Fibroblast of peridontal ligament (primary cell): ENCODE data around the gene LAMA5.

ENCODE experiments used
- DNase-seq: peaks from one replicate; pipeline ENCODE4 v3.0.0-alpha.2; 2010; ENCODE audit errors: extremely low read depth

Gene LAMA5

DNA sequence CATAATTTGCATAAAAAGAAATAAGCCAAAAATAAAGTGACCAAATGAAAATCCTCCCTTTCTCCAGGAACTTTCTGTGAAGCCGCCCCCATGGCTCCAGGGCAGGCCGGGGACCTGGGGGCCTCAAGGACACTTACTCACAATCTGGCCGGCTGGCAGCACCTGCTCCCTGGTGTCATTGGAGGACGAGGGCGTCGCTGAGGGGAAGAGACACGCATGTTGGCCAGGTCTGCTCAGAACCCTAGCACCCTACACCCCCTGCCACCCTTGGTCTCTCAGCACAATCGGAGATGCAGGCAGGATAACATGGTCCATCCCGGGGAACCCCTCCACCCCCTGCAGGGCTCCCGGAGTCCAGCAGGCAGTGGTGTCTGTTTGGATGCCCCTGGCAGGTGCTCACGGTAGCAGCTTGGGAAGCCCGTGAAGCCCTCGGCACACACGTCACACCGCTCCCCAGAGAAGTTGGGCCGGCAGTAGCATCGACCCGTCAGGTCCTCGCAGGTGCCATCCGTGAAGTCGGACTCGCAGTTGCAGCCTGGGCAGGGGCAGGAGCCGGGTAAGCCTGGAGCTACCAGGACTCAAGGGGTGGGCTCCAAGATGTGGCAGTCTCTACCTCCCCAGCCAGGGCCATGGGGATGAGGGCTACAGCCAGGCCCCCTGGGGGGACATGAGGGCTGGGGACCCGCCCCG lies 21.3 kb downstream of the LAMA5 start:
- no peak for DNase-seq

DNA sequence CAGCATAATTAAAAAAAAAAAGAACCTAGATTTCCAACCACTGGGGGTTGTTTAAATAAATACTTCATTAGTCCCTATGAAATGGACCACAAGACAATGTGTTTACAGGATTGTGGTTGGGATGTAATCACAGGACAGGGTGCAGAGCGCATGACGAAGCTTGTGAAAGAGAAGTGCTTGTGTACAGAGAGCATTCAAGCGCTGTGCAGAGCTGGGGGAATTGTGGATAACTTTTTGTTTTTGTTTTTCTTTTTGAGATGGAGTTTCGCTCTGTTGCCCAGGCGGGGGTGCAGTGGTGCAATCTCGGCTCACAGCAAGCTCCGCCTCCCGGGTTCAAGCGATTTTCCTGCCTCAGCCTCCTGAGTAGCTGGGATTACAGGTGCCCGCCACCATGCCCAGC lies 22.3 kb downstream of the LAMA5 start:
- peak; percentile 91 for DNase-seq

DNA sequence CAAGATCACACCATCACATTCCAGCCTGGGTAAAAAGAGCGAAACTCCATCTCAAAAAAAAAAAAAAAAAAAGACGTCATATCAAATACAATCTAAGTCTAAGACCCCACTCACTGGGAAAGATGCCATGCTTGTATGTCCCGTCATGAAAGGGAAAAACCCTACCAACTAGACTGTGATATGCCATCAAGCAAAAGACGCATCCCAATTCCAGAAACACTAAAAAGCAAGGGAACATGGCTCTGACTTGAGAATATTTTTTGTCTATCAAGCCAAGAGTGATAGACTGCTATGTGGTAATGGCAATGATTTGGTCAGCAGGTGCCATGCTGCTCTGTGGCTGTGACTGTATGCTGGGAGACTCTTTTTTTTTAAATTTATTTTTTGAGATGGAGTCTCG lies 23.0 kb downstream of the LAMA5 start:
- no peak for DNase-seq

DNA sequence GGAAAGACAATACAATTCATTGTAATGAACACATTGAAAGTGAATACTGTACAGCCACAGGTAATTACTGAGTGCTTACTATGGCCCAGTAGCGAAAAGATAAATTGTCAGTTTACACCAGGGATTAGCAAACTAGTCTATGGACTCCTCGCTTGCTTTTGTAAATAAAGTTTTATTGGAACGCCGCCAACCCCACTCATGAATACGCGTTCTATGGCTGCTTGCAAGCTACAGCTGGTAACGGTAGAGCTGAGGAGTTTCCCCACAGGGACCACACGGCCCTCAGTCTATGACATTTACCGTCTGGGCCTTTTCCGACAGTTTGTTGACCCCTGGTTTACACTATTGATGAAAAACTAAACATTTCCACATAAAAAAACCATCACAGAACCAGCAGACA lies 24.2 kb downstream of the LAMA5 start:
- DNase-seq: no peak

DNA sequence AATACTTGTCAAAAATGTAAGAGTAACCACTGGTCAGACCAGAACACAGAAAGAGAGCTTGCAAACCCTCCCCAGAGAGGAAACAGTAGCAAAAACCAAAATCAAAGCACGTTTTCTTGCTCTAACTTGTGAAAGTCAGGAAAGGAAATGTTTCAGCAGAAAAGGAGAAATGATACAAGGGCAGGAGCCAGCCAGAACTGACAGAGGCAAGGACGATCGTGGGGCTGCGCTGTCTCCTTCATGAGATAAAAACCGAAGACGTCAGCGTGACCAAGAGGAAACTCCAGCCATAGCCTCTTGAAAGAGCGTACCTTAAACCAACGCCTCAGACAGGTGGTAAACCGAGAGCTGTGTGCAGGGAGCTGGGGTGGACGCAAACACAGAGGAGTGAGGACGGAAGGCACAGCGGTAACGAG lies 27.5 kb downstream of the LAMA5 start:
- no peak for DNase-seq

DNA sequence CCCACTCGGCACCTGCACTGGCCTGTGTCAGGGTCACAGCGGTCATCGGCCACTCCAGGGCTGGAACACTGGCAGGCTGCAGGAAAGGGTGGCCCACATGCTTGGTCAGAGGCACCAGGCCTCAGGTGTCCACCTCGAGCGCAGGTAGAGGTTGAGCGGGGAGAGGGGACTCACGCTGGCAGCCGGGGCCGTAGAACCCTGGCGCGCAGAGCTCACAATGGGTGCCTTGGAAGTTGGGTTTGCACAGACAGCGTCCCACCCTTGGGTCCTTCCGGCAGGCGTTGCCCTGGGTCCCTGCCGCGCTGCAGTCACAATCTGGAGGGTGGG lies 28.9 kb downstream of the LAMA5 start:
- no peak for DNase-seq

DNA sequence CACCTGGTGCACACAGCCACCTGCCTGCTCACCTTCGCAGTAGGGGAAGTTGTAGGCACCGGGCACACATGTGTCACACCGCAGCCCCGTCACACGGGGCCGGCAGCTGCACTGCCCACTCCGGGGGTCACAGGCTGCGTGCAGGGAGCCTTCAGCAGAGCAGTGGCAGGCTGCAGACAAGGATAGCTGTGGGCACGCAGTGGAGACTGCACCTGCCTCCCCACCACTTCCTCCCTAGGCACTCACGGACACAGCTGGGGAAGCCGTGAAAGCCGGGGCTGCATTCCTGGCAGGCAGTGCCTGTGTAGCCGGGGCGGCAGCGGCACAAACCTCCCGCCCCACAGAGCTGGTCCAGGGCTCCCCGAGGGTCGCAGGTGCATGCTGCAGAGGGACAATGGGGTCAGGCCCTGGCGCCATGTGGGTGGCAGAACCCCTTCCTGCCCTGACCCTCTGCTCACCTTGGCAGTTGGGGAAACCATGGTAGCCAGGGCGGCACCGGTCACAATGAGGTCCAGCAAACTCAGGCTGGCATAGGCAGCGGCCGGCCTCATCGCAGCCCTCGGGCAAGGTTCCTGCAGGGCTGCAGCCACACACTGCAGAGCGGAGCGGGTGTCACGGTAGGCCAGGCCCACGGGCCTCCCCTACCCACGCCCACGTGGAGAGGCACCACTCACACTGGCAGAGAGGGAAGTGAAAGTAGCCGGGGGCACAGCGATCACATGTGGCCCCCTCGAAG lies 29.4 kb downstream of the LAMA5 start:
- DNase-seq: no peak

DNA sequence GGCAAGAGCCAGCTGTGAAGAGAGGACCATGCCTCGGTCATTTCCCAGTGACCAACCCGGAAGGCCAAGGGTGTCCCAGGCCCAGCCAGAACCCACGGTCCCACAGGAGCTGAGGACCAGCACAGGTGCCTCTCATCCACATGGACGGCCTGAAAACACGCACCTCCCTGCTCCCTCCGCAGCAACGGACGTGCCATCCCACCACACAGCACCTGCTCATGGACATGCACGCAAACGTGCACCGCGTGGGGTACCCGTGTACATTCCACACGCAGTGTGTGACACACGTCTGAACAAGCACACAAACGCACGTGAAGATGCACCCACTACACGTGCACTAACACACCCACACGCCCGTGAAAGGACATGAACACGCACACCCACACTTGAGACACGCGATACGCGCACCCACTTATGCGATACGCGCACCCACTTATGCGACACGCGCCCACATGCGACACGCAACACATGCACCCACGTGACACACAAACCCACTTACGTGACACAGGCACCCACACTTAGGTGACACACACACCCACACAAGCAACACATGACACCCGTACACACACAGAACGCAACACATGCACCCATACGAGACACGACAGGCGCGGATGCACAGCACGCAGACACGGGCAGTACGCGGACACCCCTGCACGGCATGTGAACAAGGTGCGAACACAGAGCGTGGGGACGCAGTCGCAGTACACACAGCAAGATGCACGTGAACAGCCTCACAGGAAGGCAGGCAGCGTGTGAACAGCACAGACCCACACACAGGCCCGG lies 30.1 kb downstream of the LAMA5 start:
- no peak for DNase-seq

DNA sequence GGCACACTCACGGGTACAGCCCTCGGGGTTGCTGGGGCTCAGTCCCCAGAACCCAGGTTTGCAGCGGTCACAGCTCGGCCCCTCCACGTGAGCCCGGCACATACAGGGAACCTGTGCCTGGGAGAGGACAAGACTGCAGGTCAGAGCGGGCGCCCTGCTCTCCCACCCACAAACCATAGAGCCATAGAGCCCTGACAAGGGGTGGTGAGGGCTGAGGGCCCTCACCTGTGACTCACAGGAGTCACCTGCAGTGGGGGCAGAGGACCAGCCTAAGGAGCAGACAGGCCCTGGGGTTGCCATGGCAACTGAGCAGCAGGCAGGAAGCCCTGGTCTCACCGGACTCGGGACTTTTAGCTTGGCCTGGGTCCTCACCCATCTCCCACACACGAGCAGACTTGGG lies 30.8 kb downstream of the LAMA5 start:
- no peak for DNase-seq

DNA sequence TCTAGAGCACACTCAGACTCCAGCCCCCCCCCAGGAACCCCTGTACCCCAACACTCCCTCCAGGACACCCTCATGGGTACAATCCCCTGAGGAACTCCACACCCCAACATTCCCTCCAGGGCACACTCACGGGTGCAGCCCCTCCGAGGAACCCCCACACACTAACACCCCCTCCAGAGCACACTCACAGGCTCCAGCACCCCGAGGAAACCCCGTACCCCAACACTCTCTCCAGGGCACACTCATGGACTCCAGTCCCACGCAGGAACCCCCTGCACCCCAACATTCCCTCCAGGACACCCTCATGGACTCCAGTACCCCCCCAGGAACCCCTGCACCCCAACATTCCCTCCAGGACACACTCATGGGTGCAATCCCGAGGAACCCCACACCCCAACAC lies 31.6 kb downstream of the LAMA5 start:
- DNase-seq: no peak

DNA sequence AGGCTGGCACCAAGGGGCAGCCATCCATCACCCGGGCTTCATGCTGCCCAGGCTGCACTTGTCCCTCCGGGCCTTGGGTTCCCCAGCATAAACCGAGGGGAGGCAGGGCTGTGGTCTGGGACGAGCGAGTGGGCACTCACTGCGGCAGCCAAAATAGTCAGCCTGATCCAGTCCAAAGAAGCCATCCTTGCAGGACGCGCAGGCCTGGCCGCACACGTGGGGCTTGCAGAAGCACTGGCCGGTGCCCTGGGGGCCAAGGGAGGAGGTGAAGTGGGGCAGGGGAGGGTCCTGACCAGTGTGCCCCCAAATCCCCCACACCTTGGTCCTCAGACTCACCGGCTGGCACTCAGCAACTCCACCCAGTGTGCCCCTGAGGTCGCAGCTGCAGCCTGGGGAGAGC lies 32.2 kb downstream of the LAMA5 start:
- no peak for DNase-seq

DNA sequence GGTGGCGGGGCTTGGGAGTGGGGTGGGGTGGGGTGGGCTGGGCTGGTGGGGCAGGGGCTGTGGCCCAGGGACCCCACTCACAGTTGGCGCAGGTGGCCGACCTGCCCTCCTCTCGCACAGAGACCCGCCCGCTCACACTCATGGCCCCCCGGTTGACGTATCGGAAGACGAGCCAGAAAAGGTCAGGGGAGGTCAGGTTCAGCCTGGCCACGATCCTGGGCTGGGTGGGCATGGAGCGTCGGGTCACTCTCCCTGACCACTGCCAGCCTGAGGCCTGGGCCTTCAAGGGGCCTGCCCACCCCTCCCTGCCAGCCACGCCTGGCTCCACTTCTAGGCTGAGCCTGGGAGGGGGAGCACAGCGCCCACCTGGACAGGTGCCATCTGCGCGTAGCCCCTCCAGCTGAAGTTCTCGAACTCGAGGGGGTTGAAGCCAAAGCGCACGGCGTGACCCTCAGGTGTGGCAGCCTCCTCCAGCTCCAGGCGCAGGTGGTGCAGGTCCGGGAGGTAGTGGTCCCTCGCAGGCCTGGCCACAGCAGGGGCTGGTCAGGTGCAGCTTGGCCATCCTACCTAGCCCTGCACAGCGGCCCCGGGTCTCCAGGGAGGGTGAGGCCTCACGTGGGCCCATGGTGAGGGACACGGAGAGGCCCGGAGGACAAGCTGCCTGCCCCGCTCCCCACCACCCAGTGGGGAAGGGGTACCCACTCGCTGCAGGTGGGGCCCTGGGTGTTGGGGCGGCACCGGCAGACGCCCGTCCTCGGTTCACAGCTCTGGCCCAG lies 33.1 kb downstream of the LAMA5 start:
- no peak for DNase-seq

DNA sequence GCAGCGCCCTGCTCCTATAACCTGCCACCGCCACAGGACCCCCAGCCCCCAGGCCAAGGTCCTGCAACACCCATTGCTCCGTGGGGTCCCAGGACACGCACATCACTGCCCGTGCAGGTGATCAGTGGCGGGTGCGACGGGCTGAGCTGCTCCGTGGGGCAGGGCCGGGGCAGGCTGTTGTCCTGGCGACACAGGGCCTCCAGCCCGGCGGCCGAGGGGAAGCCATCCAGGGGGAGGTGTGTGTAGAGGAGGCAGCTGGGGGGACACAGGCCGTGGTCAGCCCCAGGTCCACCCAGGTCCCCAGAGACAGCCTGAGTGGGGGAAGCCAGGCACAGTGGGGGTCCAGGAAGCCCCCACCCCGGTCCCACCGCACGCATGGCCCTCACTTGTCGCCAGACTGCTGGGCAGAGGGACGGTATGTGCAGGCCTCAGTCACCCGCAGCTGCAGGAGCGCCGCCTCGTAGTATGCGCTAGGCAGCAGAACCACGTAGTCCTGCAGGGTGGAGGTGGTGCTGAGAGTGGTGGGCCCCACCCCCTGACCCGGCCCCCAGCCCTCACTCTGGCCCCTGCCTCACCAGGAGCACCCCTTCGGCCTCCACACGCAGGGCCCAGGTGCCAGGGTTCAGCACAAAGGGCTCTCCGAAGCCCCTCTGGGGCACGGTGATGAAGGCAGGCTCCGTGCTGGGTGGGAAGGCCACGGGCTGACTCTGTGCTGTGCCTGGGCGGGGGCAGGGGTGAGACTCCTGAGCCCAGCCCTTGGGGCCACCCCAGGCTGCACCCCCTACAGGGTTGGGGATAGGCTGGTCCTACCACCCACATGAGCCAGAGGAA lies 33.9 kb downstream of the LAMA5 start:
- no peak for DNase-seq

DNA sequence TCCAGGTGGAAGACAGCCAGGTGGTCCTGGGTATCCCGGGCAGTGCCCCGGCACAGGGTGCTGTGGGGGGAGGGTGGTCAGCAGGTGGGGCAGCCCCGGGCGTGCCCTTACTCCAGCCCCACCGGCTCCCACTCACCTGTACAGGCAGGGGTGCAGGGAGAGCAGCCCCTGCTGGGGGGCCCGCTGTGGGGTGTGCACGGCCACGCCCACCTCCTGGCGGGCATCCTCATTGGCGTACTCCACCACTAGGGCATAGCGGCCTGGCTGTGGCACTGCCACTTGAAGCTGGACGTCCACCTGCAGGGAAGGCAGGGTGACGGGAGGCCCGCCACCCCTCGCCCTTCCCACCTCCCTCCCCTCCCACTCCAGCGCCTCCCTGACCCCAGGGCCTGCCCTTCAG lies 34.7 kb downstream of the LAMA5 start:
- DNase-seq: no peak

DNA sequence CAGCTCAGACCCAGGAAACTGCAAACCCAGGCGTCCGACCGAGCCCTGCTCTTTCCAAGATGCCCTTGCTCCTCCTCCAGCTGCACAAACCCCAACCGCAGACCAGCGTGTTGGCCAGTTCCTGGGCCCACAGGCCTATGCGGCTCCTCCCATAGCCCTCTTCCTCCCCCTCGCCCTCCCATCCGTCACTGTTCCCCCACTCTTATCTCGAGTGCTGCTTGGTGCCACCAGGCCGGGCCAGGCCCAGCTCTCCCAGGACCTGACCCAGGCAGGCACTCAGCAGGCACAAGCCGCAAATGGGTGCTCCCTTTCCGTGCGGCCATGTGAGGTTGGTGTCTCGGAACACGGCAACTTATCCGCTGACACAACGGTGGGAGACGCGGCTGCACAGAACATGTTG lies 35.8 kb downstream of the LAMA5 start:
- no peak for DNase-seq

DNA sequence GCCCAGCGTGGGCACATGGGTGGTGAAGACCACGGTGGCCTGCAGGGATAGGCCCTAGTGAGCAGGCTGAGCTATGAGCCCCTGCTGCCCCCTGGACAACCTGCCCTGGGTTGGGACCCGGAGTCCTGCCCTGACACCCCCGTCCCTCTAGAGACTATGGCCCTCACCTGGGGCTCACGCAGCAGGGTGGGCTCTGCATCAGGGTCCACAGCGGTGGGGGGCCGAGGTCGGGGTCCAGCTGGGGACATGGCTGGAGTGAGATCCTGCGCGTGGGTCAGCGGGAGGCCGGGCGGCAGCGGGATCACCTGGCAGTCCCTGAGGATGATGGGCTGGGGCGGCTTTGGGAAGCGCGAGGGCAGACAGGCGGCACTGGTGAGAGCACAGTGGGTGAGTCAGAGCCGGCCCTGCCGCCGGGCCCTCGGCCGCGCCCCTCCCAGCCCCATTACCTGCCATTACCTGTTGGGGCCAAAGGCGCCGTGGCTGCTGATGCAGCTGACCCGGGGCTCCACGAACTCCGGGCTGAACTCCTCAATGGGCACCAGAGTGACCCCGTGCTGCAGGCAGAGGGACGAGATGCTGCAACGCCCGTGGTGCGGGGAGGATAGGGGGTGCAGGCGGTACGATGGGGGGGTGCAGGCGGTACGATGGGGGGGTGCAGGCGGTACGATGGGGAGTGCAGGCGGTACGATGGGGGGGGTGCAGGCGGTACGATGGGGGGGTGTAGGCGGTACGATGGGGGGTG lies 36.4 kb downstream of the LAMA5 start:
- DNase-seq: no peak

DNA sequence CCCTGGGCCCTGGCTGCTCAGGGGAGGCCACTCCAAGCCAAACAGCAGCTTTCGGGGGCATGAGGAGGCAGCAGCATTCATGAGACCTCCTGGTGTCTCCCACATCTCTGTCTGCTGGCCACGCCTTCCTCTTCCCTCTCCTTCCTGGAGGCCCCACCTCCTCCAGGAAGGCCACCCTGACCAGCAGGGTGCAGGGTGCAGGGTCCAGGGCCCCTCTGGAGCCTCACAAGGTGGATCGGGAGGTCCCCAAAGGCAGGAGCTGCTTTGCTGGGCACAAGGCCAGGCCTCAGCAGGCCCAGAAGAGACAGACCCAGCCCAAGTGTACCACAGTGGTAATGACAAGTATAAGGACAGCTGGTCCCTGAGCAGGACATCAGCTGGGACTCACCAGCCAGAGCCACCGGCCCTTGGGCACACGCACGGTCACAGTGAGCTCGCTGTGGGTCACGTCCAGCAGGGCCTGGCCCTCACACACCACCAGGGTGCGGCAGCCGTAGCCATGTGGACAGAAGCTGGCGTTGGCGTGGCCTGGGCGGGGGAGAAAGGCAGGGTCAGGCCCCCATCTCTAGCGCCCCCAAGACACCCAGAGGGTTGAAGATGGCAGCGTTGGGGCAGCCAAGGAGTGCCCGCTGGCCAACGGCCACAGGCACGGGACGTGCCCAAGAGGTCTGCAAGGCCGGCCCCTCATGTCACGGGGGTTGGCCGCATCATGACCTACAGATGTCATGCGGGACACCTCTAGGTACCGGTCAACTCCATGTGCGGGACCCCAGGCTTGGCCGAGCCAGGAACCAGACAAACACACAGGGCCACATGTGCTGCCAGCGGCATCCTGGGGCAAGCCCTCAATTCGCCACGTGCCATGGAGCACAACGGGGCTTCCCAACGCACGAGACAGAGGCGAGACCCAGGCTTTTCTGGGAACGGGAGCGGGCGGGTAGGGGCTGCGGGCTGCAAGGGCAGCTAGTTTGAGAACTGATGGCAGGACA lies 37.4 kb downstream of the LAMA5 start:
- no peak for DNase-seq

DNA sequence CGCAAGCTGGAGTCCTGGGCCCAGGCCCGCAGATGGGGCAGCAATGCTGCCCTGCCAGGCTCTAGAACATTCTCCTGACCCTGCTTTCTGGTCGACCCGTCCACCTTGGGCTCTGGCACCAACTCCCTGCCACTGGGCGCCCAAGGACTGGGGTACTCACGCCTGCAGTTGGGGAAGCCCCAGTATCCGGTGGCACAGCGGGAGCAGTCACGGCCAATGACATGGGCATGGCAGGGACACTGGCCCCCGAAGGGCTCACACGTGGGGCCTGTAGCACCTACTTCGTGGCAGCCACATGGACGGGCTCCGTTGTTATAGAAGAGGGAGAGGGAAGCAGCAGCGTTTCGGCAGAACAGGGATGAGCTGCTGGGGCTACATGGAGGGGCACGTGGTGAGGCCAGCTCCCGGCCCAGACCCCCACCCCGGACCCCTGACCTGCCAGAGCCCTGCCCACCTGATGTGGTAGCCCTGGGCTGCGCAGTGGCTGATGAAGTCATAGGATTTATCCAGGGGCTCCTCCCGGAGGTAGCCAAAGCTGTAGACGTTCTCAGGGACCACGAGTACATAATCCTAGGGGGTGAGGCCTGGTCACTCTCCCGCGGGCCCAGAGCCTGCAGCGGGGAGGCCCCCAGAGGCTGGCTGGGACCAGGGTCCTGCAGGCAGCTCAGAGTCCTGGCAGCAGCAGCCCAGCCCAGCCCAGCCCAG lies 38.3 kb downstream of the LAMA5 start:
- DNase-seq: no peak
